Measurements from ENCODE around the gene KLHL2. TPM values are rescaled to one million over a fixed set of nuclear protein-coding genes. Genes with fewer than 3 reads are reported as not detected.

KLHL2 gene
- polyA plus RNA-seq, 4 donors, result 7.8 to 13.4 (median 10.6) TPM

DNA sequence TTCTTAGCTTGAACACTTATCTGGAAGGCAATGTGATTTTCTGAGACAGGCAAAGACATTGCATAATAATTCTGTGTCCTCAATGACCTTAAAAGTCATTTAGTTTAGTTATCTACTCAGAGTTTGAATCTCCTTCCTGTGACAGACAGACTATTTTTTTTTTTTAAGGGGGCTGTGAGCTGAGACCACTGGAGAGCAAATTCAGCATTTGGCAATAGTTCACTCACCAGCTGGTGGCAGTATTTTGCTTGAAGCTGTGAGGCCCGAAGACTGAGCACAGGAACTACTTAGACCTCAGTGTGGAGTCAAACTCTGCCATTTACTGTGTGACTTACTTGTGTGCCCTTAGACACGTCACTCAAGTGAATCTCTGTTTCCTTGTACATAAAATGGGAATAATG, 148.5 kb downstream of the KLHL2 start:
- Histone ChIP-seq H3K27ac (ENCODE audit: low read depth in 1 of 3, low read length in 2 of 3) (no peak overlapping the region), H3K36me3 (ENCODE audit: control insufficient read depth in 3 of 3, insufficient read depth in 2 of 3, low read depth in 1 of 3, low read length in 3 of 3) (no peaks in the 10 kb centered on the region), H3K4me3 (ENCODE audit: low read depth in 1 of 3, low read length in 3 of 3) (no peak overlapping the region), H3K9me3 (ENCODE audit: control insufficient read depth in 2 of 2, insufficient read depth in 1 of 2, low read depth in 1 of 2, low read length in 1 of 2) (no peaks in the 10 kb centered on the region), H3K27me3 (ENCODE audit: control insufficient read depth in 3 of 3, insufficient read depth in 3 of 3, low read length in 3 of 3) (no peaks in the 10 kb centered on the region), H3K4me1 (ENCODE audit: control insufficient read depth in 3 of 3, insufficient read depth in 2 of 3, low read depth in 1 of 3, low read length in 2 of 3) (no peaks in the 10 kb centered on the region)
- 2 to 15% (median 12%) methylated on average over 2 of the region's 2 CpGs for WGBS, 3 donors
- FAIRE-seq, result no peak
- DNase-seq, result peak; percentile 48 to 57

- H3K9me3 ChIP-seq (ENCODE audit: control insufficient read depth in 2 of 2, insufficient read depth in 1 of 2, low read depth in 1 of 2, low read length in 1 of 2), result no peaks in the 10 kb centered on the region
- 53 to 65% (median 60%) methylated on average over 2 of the region's 2 CpGs for WGBS, 3 donors
- no peak for FAIRE-seq
- no peak overlapping the region for H3K4me3 ChIP-seq (ENCODE audit: low read depth in 1 of 3, low read length in 3 of 3)
- H3K27ac ChIP-seq (ENCODE audit: low read depth in 1 of 3, low read length in 2 of 3), result no peak overlapping the region
- peak in 1 of 2 donors; percentile 36 for DNase-seq
- H3K36me3 ChIP-seq (ENCODE audit: control insufficient read depth in 3 of 3, insufficient read depth in 2 of 3, low read depth in 1 of 3, low read length in 3 of 3), result no peaks in the 10 kb centered on the region
- H3K27me3 ChIP-seq (ENCODE audit: control insufficient read depth in 3 of 3, insufficient read depth in 3 of 3, low read length in 3 of 3), result no peaks in the 10 kb centered on the region
- no peaks in the 10 kb centered on the region for H3K4me1 ChIP-seq (ENCODE audit: control insufficient read depth in 3 of 3, insufficient read depth in 2 of 3, low read depth in 1 of 3, low read length in 2 of 3)
Observed at GRCh38 chr4:165359506-165359905, 152.1 kb downstream of the KLHL2 start.

- WGBS, 3 donors, result 73 to 91% (median 78%) methylated on average over 6 of the region's 6 CpGs
- no peak overlapping the region for H3K27ac ChIP-seq (ENCODE audit: low read depth in 1 of 3, low read length in 2 of 3)
- no peak for DNase-seq
- no peak for FAIRE-seq
- no peaks in the 10 kb centered on the region for H3K36me3 ChIP-seq (ENCODE audit: control insufficient read depth in 3 of 3, insufficient read depth in 2 of 3, low read depth in 1 of 3, low read length in 3 of 3)
- peaks cover 0 to 3% (median 0%) of the 10 kb centered on the region in 3 donors for H3K4me1 ChIP-seq (ENCODE audit: control insufficient read depth in 3 of 3, insufficient read depth in 2 of 3, low read depth in 1 of 3, low read length in 2 of 3)
- H3K9me3 ChIP-seq (ENCODE audit: control insufficient read depth in 2 of 2, insufficient read depth in 1 of 2, low read depth in 1 of 2, low read length in 1 of 2), result no peaks in the 10 kb centered on the region
- H3K4me3 ChIP-seq (ENCODE audit: low read depth in 1 of 3, low read length in 3 of 3), result no peak overlapping the region
- no peaks in the 10 kb centered on the region for H3K27me3 ChIP-seq (ENCODE audit: control insufficient read depth in 3 of 3, insufficient read depth in 3 of 3, low read length in 3 of 3)
Observed at GRCh38 chr4:165360041-165360695, 152.8 kb downstream of the KLHL2 start.

- H3K36me3 ChIP-seq (ENCODE audit: control insufficient read depth in 3 of 3, insufficient read depth in 2 of 3, low read depth in 1 of 3, low read length in 3 of 3), result no peaks in the 10 kb centered on the region
- 83 to 85% (median 83%) methylated on average over 7 of the region's 7 CpGs for WGBS, 3 donors
- no peak for DNase-seq
- H3K4me3 ChIP-seq (ENCODE audit: low read depth in 1 of 3, low read length in 3 of 3), result no peak overlapping the region
- no peaks in the 10 kb centered on the region for H3K27me3 ChIP-seq (ENCODE audit: control insufficient read depth in 3 of 3, insufficient read depth in 3 of 3, low read length in 3 of 3)
- FAIRE-seq, result no peak
- H3K4me1 ChIP-seq (ENCODE audit: control insufficient read depth in 3 of 3, insufficient read depth in 2 of 3, low read depth in 1 of 3, low read length in 2 of 3), result peaks cover 0 to 7% (median 0%) of the 10 kb centered on the region in 3 donors
- no peak overlapping the region for H3K27ac ChIP-seq (ENCODE audit: low read depth in 1 of 3, low read length in 2 of 3)
- no peaks in the 10 kb centered on the region for H3K9me3 ChIP-seq (ENCODE audit: control insufficient read depth in 2 of 2, insufficient read depth in 1 of 2, low read depth in 1 of 2, low read length in 1 of 2)
Observed at GRCh38 chr4:165360985-165361670, 153.8 kb downstream of the KLHL2 start.

DNA sequence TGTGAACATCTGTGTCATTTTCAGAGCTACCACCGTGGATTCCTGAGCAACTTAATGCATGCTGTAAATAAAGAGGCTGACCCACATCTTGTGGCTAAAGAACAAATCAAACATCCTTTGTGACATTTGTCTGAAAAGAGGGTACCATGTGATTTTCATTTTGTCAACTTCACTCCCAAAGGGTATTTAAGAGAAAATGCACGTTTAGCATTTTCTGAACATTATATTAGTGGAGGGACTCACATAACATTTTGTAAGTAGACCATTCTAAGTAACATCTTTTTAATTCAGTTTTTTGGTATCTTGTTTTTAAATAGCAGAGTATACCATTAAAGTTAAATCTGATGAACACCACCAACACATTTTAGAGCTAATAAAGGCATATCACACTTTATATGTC, 154.4 kb downstream of the KLHL2 start:
- no peak overlapping the region for H3K4me3 ChIP-seq (ENCODE audit: low read depth in 1 of 3, low read length in 3 of 3)
- no peaks in the 10 kb centered on the region for H3K36me3 ChIP-seq (ENCODE audit: control insufficient read depth in 3 of 3, insufficient read depth in 2 of 3, low read depth in 1 of 3, low read length in 3 of 3)
- WGBS, 3 donors, result 72 to 87% (median 83%) methylated on average over 2 of the region's 2 CpGs
- DNase-seq (no peak), FAIRE-seq (no peak)
- no peak overlapping the region for H3K27ac ChIP-seq (ENCODE audit: low read depth in 1 of 3, low read length in 2 of 3)
- no peaks in the 10 kb centered on the region for H3K9me3 ChIP-seq (ENCODE audit: control insufficient read depth in 2 of 2, insufficient read depth in 1 of 2, low read depth in 1 of 2, low read length in 1 of 2)
- peaks cover 0 to 7% (median 0%) of the 10 kb centered on the region in 3 donors for H3K4me1 ChIP-seq (ENCODE audit: control insufficient read depth in 3 of 3, insufficient read depth in 2 of 3, low read depth in 1 of 3, low read length in 2 of 3)
- H3K27me3 ChIP-seq (ENCODE audit: control insufficient read depth in 3 of 3, insufficient read depth in 3 of 3, low read length in 3 of 3), result no peaks in the 10 kb centered on the region

- Histone ChIP-seq H3K9me3 (ENCODE audit: control insufficient read depth in 2 of 2, insufficient read depth in 1 of 2, low read depth in 1 of 2, low read length in 1 of 2) (no peaks in the 10 kb centered on the region), H3K27me3 (ENCODE audit: control insufficient read depth in 3 of 3, insufficient read depth in 3 of 3, low read length in 3 of 3) (no peaks in the 10 kb centered on the region), H3K27ac (ENCODE audit: low read depth in 1 of 3, low read length in 2 of 3) (peak overlapping the region; percentile 20 to 93 (median 73)), H3K4me1 (ENCODE audit: control insufficient read depth in 3 of 3, insufficient read depth in 2 of 3, low read depth in 1 of 3, low read length in 2 of 3) (peaks cover 0 to 7% (median 0%) of the 10 kb centered on the region in 3 donors), H3K4me3 (ENCODE audit: low read depth in 1 of 3, low read length in 3 of 3) (no peak overlapping the region), H3K36me3 (ENCODE audit: control insufficient read depth in 3 of 3, insufficient read depth in 2 of 3, low read depth in 1 of 3, low read length in 3 of 3) (no peaks in the 10 kb centered on the region)
- FAIRE-seq, result no peak
- DNase-seq, result peak; percentile 90 to 94
- 19 to 47% (median 29%) methylated on average over 2 of the region's 2 CpGs for WGBS, 3 donors
Observed at GRCh38 chr4:165364452-165365080, 157.2 kb downstream of the KLHL2 start.

DNA sequence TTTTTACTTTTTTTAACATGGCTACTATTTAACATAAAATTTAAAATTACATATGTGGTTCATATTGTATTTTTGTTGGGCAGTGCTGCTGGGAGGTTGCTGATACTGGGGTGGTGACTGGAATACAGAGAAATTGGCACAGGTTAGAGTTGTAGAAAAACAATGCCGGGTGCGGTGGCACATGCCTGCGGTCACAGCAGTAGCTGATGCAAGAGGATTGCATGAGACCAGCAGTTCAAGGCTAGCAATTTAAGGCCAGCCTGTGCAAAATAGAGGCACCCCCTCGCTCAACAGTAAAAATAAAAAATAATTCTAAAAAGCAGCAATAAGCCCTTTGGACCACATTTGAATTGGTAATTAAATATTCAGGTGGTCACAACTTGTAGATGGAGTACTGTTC, 159.7 kb downstream of the KLHL2 start:
- Histone ChIP-seq H3K9me3 (ENCODE audit: control insufficient read depth in 2 of 2, insufficient read depth in 1 of 2, low read depth in 1 of 2, low read length in 1 of 2) (no peaks in the 10 kb centered on the region), H3K4me3 (ENCODE audit: low read depth in 1 of 3, low read length in 3 of 3) (no peak overlapping the region), H3K27me3 (ENCODE audit: control insufficient read depth in 3 of 3, insufficient read depth in 3 of 3, low read length in 3 of 3) (no peaks in the 10 kb centered on the region), H3K36me3 (ENCODE audit: control insufficient read depth in 3 of 3, insufficient read depth in 2 of 3, low read depth in 1 of 3, low read length in 3 of 3) (no peaks in the 10 kb centered on the region), H3K4me1 (ENCODE audit: control insufficient read depth in 3 of 3, insufficient read depth in 2 of 3, low read depth in 1 of 3, low read length in 2 of 3) (peaks cover 0 to 7% (median 0%) of the 10 kb centered on the region in 3 donors), H3K27ac (ENCODE audit: low read depth in 1 of 3, low read length in 2 of 3) (no peak overlapping the region)
- DNase-seq (no peak), FAIRE-seq (no peak)
- 84 to 92% (median 87%) methylated on average over 4 of the region's 4 CpGs for WGBS, 3 donors

- no peak for DNase-seq
- H3K9me3 ChIP-seq (ENCODE audit: control insufficient read depth in 2 of 2, insufficient read depth in 1 of 2, low read depth in 1 of 2, low read length in 1 of 2), result no peaks in the 10 kb centered on the region
- H3K4me3 ChIP-seq (ENCODE audit: low read depth in 1 of 3, low read length in 3 of 3), result no peak overlapping the region
- 91 to 100% (median 93%) methylated on average over 1 of the region's 1 CpG for WGBS, 3 donors
- FAIRE-seq, result no peak
- H3K27ac ChIP-seq (ENCODE audit: low read depth in 1 of 3, low read length in 2 of 3), result no peak overlapping the region
- H3K4me1 ChIP-seq (ENCODE audit: control insufficient read depth in 3 of 3, insufficient read depth in 2 of 3, low read depth in 1 of 3, low read length in 2 of 3), result peaks cover 0 to 7% (median 0%) of the 10 kb centered on the region in 3 donors
- H3K27me3 ChIP-seq (ENCODE audit: control insufficient read depth in 3 of 3, insufficient read depth in 3 of 3, low read length in 3 of 3), result no peaks in the 10 kb centered on the region
- no peaks in the 10 kb centered on the region for H3K36me3 ChIP-seq (ENCODE audit: control insufficient read depth in 3 of 3, insufficient read depth in 2 of 3, low read depth in 1 of 3, low read length in 3 of 3)
Observed at GRCh38 chr4:165368114-165368513, 160.8 kb downstream of the KLHL2 start.

Measured in small intestine (tissue), 7 donors.